HCT116 (cell line): ENCODE measurements around the gene LPA. TPM values are rescaled to one million over a fixed set of nuclear protein-coding genes. Genes with fewer than 3 reads are reported as not detected.

Source experiments
- ATAC-seq: fragments of 200-7000 bp; cut with Tn5 transposase; 2 replicates; pipeline ENCODE4 v1.9.1; 2020; ENCODE audit warnings: mild to moderate bottlenecking, moderate library complexity
- BruUV-seq: library from RNA; stranded (reverse); fragments of 400-500 nt; replicated peaks from 2 replicates; lab custom pipeline; 2021; lab: Mats Ljungman, UMichigan
- CTCF ChIA-PET: fragments of 300-600 bp; sonication (Branson Sonifier 250); formaldehyde crosslinking; loops from one replicate; lab custom pipeline; 2021; ENCODE audit warnings: antibody characterized with exemption; lab: Charles Lee
- POLR2A ChIA-PET: fragments of 300-600, 350-600 bp; sonication (Branson Sonifier 250); formaldehyde crosslinking; loops from one replicate; lab custom pipeline; 2021; ENCODE audit warnings: antibody characterized with exemption; lab: Charles Lee
- RAD21 ChIA-PET, 2 experiments: fragments of 300-600 bp; sonication (Branson Sonifier 250); formaldehyde crosslinking; loops; one replicate each; lab custom pipeline; 2023; ENCODE audit warnings: low total read pairs in 2 of 2; ENCODE audit not compliant: uncharacterized antibody in 2 of 2, unreplicated experiment in 2 of 2, low non-redundant PET in 1 of 2; lab: Charles Lee
- DNase-seq: peaks from one replicate; pipeline ENCODE4 v3.0.0-alpha.2; 2010; ENCODE audit warnings: low read depth, low spot score
- H2AFZ ChIP-seq: fragments of 200-600 bp; shearing (Covaris generic), sonication (generic); 2 replicates; pipeline ENCODE4 v1.6.1; 2017; ENCODE audit warnings: low read depth, mixed run types, mixed read lengths, antibody characterized with exemption, low read length; ENCODE audit not compliant: poor library complexity, severe bottlenecking
- H3K27ac ChIP-seq: 2 replicates; pipeline ENCODE4 v1.5.1; 2012; ENCODE audit warnings: low read depth, low read length
- H3K27me3 ChIP-seq: fragments of 200-600 bp; sonication (generic); 2 replicates; pipeline ENCODE4 v1.6.1; 2016; ENCODE audit warnings: mixed run types, low read length, mixed read lengths; ENCODE audit not compliant: insufficient read depth
- H3K36me3 ChIP-seq, 2 experiments: fragments of 200-500 bp in 1 of 2; fragments of 200-600 bp in 1 of 2; sonication (Bioruptor generic) in 1 of 2; sonication (generic) in 1 of 2; 2 replicates each; pipeline versions ENCODE4 v1.5.1 to v1.6.1; 2014 to 2016; ENCODE audit warnings: low read length in 2 of 2, inconsistent platforms in 1 of 2, mixed read lengths in 1 of 2, mixed run types in 1 of 2; ENCODE audit not compliant: insufficient read depth in 2 of 2, control insufficient read depth in 1 of 2
- H3K4me1 ChIP-seq, 2 experiments: fragments of 200-600 bp in 1 of 2; sonication (generic) in 1 of 2; 2 replicates each; pipeline versions ENCODE4 v1.5.1 to v1.6.1; 2012 to 2017; ENCODE audit warnings: low read length in 2 of 2, inconsistent platforms in 1 of 2, mild to moderate bottlenecking in 1 of 2, mixed read lengths in 1 of 2, mixed run types in 1 of 2, moderate library complexity in 1 of 2; ENCODE audit not compliant: insufficient read depth in 2 of 2, control insufficient read depth in 1 of 2
- H3K4me2 ChIP-seq: fragments of 200-600 bp; sonication (generic); 2 replicates; pipeline ENCODE4 v1.6.1; 2017; ENCODE audit warnings: mixed run types, low read length, mixed read lengths
- H3K4me3 ChIP-seq, 2 experiments: fragments of 200-600 bp in 1 of 2; sonication (generic) in 1 of 2; replicated peaks in 1 of 2; 2 replicates each; pipeline ENCODE4 v1.5.1; 2011 to 2016; ENCODE audit warnings: low read length in 2 of 2, control low read depth in 1 of 2, low read depth in 1 of 2, mild to moderate bottlenecking in 1 of 2, mixed read lengths in 1 of 2, mixed run types in 1 of 2
- H3K79me2 ChIP-seq: fragments of 200-600 bp; sonication (generic); 2 replicates; pipeline ENCODE4 v1.6.1; 2017; ENCODE audit warnings: mild to moderate bottlenecking, mixed run types, low read length, moderate library complexity, mixed read lengths; ENCODE audit not compliant: insufficient read depth
- H3K9ac ChIP-seq: fragments of 200-600 bp; sonication (generic); 2 replicates; pipeline ENCODE4 v1.6.1; 2016; ENCODE audit warnings: low read length, mixed read lengths
- H3K9me2 ChIP-seq: fragments of 200-600 bp; sonication (generic), shearing (Covaris generic); 2 replicates; pipeline ENCODE4 v1.6.1; 2017; ENCODE audit warnings: mixed run types, mild to moderate bottlenecking, moderate library complexity; ENCODE audit not compliant: insufficient read depth
- H3K9me3 ChIP-seq, 2 experiments: fragments of 200-500 bp in 1 of 2; fragments of 200-600 bp in 1 of 2; sonication (Bioruptor generic) in 1 of 2; sonication (generic) in 1 of 2; 2 replicates each; pipeline ENCODE4 v1.6.1; 2014 to 2017; ENCODE audit warnings: low read length in 2 of 2, mixed read lengths in 2 of 2, inconsistent platforms in 1 of 2, low read depth in 1 of 2, mild to moderate bottlenecking in 1 of 2, mixed run types in 1 of 2, moderate library complexity in 1 of 2; ENCODE audit not compliant: control insufficient read depth in 1 of 2, insufficient read depth in 1 of 2
- H4K20me1 ChIP-seq: fragments of 200-600 bp; sonication (generic), shearing (Covaris generic); 2 replicates; pipeline ENCODE4 v1.6.1; 2017; ENCODE audit warnings: mixed run types, mild to moderate bottlenecking, moderate library complexity; ENCODE audit not compliant: insufficient read depth
- ATF3 ChIP-seq: IDR thresholded peaks from 2 replicates; pipeline ENCODE4 v1.6.1; 2012
- CEBPB ChIP-seq: IDR thresholded peaks from 2 replicates; pipeline ENCODE4 v1.6.1; 2012; ENCODE audit warnings: low read depth
- CTCF ChIP-seq, 3 experiments: fragments of 200-600 bp in 1 of 3; sonication (generic) in 1 of 3; IDR thresholded peaks in 2 of 3; conservative IDR thresholded peaks in 1 of 3; 2 replicates each; pipeline ENCODE4 v1.5.1; 2012 to 2017; ENCODE audit warnings: low read depth in 2 of 3, low read length in 2 of 3, antibody characterized with exemption in 1 of 3, borderline replicate concordance in 1 of 3, control low read depth in 1 of 3, mild to moderate bottlenecking in 1 of 3, mixed read lengths in 1 of 3, mixed run types in 1 of 3, moderate library complexity in 1 of 3; ENCODE audit not compliant: insufficient read depth in 1 of 3
- EGR1 ChIP-seq: IDR thresholded peaks from 2 replicates; pipeline ENCODE4 v1.6.1; 2012; ENCODE audit warnings: low read depth
- EZH2 ChIP-seq: fragments of 200-600 bp; sonication (generic); IDR thresholded peaks from 2 replicates; pipeline ENCODE4 v1.6.1; 2017; ENCODE audit warnings: antibody characterized with exemption, mixed run types
- EZH2phosphoT487 ChIP-seq: fragments of 200-600 bp; IDR thresholded peaks from 2 replicates; pipeline ENCODE4 v1.6.1; 2018; ENCODE audit warnings: antibody characterized with exemption, borderline replicate concordance
- JUND ChIP-seq: IDR thresholded peaks from 2 replicates; pipeline ENCODE4 v1.6.1; 2012
- MAX ChIP-seq: IDR thresholded peaks from 2 replicates; pipeline ENCODE4 v1.6.1; 2012
- POLR2A ChIP-seq: IDR thresholded peaks from 2 replicates; pipeline ENCODE4 v1.7.0; 2011; ENCODE audit warnings: borderline replicate concordance; ENCODE audit not compliant: insufficient read depth, insufficient read length; ENCODE audit errors: extremely low read depth
- RAD21 ChIP-seq: IDR thresholded peaks from 2 replicates; pipeline ENCODE4 v1.6.1; 2012; ENCODE audit warnings: low read depth, mild to moderate bottlenecking
- REST ChIP-seq: IDR thresholded peaks from 2 replicates; pipeline ENCODE4 v1.6.1; 2012; ENCODE audit warnings: low read depth
- SP1 ChIP-seq: IDR thresholded peaks from 2 replicates; pipeline ENCODE4 v1.6.1; 2012; ENCODE audit warnings: low read depth
- SRF ChIP-seq: IDR thresholded peaks from 2 replicates; pipeline ENCODE4 v1.6.1; 2012; ENCODE audit warnings: low read depth
- TCF7L2 ChIP-seq: IDR thresholded peaks from 2 replicates; pipeline ENCODE4 v1.7.0; 2011; ENCODE audit warnings: borderline replicate concordance, inconsistent platforms; ENCODE audit not compliant: insufficient read depth, insufficient read length; ENCODE audit errors: extremely low read depth
- ZFX ChIP-seq: fragments of 450-650 bp; IDR thresholded peaks from 2 replicates; pipeline ENCODE4 v1.6.1; 2017
- intact Hi-C: fragments of 100-400 bp; cut with micrococcal nuclease; formaldehyde crosslinking; loops from 2 replicates; pipeline ENCODE4 v1.10.0; 2022
- total RNA-seq: library from RNA; stranded (reverse); gene quantifications from one replicate; pipeline ENCODE4 v1.2.1, GENCODE V29; 2021; ENCODE audit not compliant: unreplicated experiment

LPA gene
- total RNA-seq, 1 experiment from 2014 or later = not detected

- CTCF ChIA-PET = no interaction called here
- TF ChIP-seq MAX (no peak), RAD21 (no peak), CTCF (IDR thresholded peaks at IDR 0.05 in 2 of 3, conservative IDR thresholded peaks at IDR 0.05 in 1 of 3; ENCODE audit: borderline replicate concordance in 1 of 3, insufficient read depth in 1 of 3, low read depth in 2 of 3, low read length in 2 of 3) (peak in 1 of 3 experiments; percentile 26; a peak in 1 of 6 replicates), EZH2 (no peak), JUND (no peak)
- Histone ChIP-seq H3K27me3 (no peaks in the 10 kb centered on the region), H3K27ac (no peak overlapping the region), H3K4me3 (no peak overlapping the region), H3K4me2 (no peak overlapping the region), H3K9me2 (no peaks in the 10 kb centered on the region), H4K20me1 (no peaks in the 10 kb centered on the region), H2AFZ (no peak overlapping the region), H3K9me3 (no peaks in the 10 kb centered on the region; a peak in 1 of 4 replicates), H3K4me1 (no peaks in the 10 kb centered on the region), H3K79me2 (no peaks in the 10 kb centered on the region), H3K36me3 (no peaks in the 10 kb centered on the region), H3K9ac (no peak overlapping the region)
- intact Hi-C loops = no loop called here
- POLR2A ChIA-PET = no interaction called here
- ATAC-seq (0 out of 2 replicates have a peak, but pooled peaks have one; percentile 52), DNase-seq (no peak)
- BruUV-seq = no TSS peak
- RAD21 ChIA-PET = interaction anchor here in 1 of 2 experiments (0.6 kb wide), 1 partner anchor 829 kb away, joined by 6 read pairs; no protein-coding TSS in a partner anchor
These were observed 77.7 kb downstream of the LPA start for GRCh38 chr6:160586374-160586773.

GRCh38 chr6:160583794-160584193 is 80.3 kb downstream of the LPA start:
- DNase-seq (no peak), ATAC-seq (no peak)
- RAD21 ChIA-PET = no interaction called here
- BruUV-seq = no TSS peak
- Histone ChIP-seq H4K20me1 (no peaks in the 10 kb centered on the region), H3K4me1 (no peaks in the 10 kb centered on the region), H3K9me3 (no peaks in the 10 kb centered on the region; a peak in 1 of 4 replicates), H3K79me2 (no peaks in the 10 kb centered on the region), H2AFZ (no peak overlapping the region), H3K9me2 (no peaks in the 10 kb centered on the region), H3K4me3 (no peak overlapping the region), H3K36me3 (no peaks in the 10 kb centered on the region), H3K27ac (no peak overlapping the region), H3K9ac (no peak overlapping the region), H3K27me3 (no peaks in the 10 kb centered on the region), H3K4me2 (no peak overlapping the region)
- TF ChIP-seq SP1 (no peak), SRF (no peak), EGR1 (no peak), EZH2phosphoT487 (no peak), RAD21 (no peak), TCF7L2 (no peak), CEBPB (no peak), ATF3 (no peak), MAX (no peak), POLR2A (no peak), REST (no peak), ZFX (no peak)
- intact Hi-C loops = no loop called here
- POLR2A ChIA-PET = no interaction called here
- CTCF ChIA-PET = no interaction called here
